LoVo (cell line): Measurements from ENCODE around the gene KCNMA1.
A peak's percentile ranks its signal among the peaks of the same experiment; 100 is the strongest.
"Not testable (repeated sequence)": the region's sequence is repeated elsewhere in the genome, so short reads cannot be mapped to it uniquely, and the experiment has no call there.

Experiments
- DNase-seq: peaks from one replicate; pipeline ENCODE4 v3.0.0-alpha.2; 2016; ENCODE audit warnings: low spot score

Gene KCNMA1

GRCh38 chr10:77363210-77363609 lies 274.4 kb downstream of the KCNMA1 start:
- DNase-seq = no peak

DNA sequence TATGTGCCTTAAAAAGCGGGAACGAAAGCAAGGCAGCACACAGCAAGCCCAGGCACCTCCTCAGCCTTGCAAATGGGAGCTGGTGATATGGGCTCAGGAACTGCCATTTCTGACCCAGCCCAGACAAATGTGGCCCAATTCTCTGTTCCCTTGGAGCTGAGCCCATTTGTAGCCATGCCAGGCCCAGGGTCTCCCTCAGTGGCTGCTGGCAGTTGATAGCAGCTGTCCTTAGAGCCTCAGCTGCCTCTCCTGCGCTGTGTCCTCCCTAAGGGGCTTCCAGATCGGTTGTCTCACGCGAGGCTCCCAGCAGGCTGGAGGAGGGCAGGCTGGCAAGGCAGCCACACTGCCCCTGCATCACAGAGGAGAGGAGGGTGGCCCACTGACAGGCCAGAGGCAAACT lies 275.8 kb downstream of the KCNMA1 start:
- no peak for DNase-seq

DNA sequence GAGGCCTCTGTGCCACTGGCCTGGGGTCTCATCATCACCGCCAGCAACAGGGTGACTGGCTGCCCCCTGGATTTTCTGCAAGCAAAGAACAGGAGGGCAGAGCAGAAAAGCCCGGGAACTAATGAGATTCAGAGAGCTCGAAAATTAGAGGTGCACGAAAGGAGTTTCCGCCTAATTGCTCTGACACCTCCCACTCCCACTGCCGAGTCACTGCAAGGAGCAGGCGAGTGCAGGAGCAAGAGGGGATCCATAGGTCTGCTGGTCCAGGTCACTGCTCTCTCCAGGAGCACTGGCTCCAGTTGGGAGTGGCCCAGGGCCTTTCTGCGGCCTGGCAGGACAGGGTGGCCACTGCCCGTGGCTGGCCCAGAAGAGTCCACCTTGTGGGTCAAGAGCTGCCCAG lies 276.2 kb downstream of the KCNMA1 start:
- DNase-seq = no peak

DNA sequence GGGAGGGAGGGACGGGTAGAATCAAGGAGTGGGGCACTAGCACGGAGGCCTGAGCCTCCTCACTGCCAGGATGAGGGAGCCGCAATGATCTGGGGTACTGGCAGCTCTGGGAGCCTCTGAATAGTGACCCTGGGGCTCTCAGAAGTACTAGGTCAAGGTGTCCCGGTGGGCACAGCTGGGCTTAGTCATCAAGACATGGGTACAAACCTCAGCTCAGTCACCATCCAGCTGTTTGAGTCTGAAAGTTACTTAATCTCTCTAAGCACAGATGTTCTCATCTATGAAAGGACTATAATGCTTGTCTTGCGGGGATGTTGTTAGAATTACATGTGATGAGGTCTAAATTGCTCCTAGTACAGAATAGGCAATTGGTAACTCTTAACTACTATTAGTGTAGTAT lies 276.8 kb downstream of the KCNMA1 start:
- no peak for DNase-seq

- DNase-seq = no peak
Observed at GRCh38 chr10:77359950-77360520, 277.6 kb downstream of the KCNMA1 start.

- DNase-seq = no peak
Observed at GRCh38 chr10:77359287-77359691, 278.3 kb downstream of the KCNMA1 start.

DNA sequence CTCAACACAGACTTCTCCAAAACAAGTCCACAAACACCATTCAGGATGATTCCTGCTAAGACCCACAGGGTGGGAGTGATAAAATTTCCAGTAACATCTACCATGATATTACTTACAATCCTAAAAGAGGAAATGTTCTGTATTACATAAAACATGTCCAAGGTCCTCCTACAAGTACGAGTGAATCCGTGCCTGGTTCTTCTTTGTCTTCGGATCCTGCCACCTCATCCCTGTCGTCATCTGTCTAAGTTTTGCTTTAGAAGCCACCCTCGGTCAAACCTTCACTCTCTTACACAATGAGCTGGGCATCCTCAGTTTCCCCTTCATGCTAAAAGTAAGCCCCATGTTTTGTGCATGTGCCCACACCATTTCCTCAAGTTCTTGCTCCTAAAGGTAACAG lies 279.0 kb downstream of the KCNMA1 start:
- DNase-seq = no peak

DNA sequence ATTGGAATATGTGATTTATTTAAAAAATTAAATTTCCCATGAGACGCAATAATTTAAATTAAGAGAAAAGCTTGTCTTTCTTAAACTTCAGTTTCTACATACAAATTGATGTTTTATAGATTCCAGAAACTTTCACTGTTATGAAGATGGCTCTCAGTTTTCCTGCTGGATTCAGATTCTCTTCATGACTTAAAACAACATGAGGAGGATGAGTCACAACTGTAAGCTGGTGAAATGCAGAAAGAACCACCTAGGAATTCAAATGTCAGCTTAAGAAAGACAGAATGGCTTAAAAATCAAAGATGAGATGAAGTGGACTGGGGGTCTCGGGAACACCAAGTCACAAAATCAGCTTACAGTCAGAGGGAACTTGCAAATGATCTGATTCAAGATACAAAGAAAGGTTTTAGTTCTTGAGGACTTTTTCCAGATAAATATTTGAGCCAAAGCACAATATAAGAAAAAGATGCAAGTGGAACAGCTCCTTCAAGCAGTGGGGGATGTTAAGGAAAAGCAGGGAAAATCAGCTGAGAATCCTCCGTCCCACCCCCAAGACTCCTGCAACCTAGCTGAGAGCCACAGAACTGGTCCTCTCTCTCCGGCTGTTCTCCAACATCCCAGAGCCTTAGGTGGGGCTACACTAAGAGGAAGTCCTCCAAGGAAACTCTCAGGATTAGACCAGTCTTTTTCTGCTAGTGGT lies 279.8 kb downstream of the KCNMA1 start:
- no peak for DNase-seq

DNA sequence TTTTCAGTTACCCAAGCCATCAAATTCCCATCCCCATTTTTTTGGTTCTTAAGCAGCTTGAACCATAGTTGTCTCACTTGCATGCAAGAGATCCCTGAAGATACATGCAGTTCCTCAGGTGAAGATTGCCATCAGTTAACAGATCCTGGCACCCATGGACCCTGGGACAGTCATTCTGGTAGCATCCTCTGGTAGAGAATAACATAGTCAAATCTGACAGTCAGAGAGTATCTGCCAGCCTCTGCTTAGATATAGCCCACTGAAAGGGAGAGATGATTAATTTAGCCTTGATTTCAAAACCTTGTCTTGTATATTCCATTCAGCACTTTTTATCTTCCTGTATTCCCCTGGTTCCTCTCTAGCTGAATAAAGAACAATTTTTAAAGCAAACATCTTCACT lies 280.4 kb downstream of the KCNMA1 start:
- DNase-seq = no peak

- DNase-seq = no peak
Observed at GRCh38 chr10:77355844-77356243, 281.8 kb downstream of the KCNMA1 start.

DNA sequence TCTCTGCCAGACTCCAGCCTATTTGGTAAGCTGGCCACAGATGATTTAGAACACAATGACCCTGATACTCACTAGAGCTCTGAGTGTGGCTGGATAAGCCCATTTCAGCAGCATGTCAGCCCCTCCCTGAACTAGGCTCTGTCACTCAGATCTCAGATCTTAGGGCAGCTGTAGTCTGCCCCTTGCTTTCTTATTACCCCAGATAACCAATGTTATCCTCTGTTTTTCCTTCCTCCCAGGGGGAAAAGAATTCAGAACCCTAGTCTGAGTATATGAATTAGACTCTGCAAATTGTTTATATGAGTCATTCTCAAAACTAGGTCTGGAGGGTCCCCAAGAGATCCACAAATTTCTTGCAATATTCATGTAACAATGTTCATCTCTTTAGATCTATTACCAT lies 286.2 kb downstream of the KCNMA1 start:
- no peak for DNase-seq

- DNase-seq = peak; percentile 62
Observed at GRCh38 chr10:77350711-77351119, 286.9 kb downstream of the KCNMA1 start.

DNA sequence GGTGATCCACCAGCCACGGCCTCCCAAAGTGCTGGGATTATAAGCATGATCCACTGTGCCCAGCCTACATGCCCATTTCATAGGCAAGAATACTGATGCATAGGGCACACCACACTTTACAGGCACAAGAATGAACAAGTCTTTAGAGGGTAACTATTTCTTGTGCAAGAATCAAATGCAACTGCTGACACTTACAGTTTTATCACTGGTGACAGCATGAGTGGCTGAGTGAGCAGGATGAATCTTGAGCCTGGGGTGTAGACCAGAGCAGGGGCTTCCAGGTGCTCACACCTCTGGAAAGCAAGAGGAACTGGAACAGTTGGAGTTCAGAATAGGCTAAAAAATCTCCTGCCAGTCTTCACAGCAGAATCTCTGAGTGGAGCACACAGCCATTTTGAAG lies 287.5 kb downstream of the KCNMA1 start:
- DNase-seq = no peak

DNA sequence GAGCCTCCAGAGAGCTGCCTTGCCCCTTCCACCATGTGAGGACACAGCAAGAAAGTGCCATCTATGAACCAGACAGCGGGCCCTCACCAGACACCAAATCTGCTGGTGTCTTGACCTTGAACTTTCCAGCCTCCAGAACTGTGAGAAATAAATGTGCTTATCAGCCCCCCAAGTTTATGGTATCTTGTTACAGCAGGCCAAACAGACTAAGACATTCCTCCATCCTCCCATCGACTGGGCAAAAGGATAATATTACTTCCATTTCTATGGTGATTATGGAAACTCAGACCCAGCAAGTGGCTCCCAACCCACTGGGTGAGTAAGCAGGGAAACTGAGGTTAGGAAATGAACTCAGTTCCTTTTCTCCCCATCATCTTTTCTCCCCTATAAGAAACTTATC lies 288.4 kb downstream of the KCNMA1 start:
- no peak for DNase-seq

GRCh38 chr10:77348751-77349150 lies 288.9 kb downstream of the KCNMA1 start:
- DNase-seq = no peak

- DNase-seq = no peak
Observed at GRCh38 chr10:77348082-77348481, 289.5 kb downstream of the KCNMA1 start.

DNA sequence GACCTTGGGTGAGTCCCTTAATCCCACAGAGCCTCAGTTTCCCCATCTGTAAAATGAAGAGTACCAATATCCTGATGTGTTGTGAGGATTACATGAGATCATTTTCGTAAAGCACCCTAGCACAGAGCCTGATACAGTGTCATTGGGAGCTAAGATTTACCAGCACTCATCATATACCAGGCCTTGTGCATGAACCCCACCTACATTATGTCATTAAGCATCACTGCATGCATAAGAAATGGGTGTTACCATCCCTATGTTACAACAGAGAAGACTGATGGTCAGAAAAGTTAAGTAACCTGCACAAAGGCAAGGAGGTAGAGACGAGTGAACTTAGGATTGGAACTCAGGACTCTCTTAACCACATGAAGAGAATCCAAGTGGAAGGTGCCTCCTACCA lies 290.6 kb downstream of the KCNMA1 start:
- DNase-seq = no peak

GRCh38 chr10:77341055-77341454 lies 296.6 kb downstream of the KCNMA1 start:
- DNase-seq = no peak

DNA sequence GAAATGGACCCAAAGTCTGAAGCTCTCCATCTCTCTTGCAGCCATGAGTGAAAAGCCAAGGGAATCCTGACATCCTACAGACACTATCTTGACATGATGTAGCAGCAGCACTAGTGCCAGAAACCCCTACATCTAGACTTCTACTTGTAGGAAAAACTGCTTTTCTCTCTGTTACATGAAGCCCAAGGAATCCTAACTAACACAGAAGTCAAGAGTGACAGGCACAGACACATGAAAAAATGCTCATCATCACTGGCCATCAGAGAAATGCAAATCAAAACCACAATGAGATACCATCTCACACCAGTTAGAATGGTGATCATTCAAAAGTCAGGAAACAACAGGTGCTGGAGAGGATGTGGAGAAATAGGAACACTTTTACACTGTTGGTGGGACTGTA lies 297.7 kb downstream of the KCNMA1 start:
- not testable (repeated sequence) for DNase-seq

- no peak for DNase-seq
Observed at GRCh38 chr10:77339166-77339565, 298.4 kb downstream of the KCNMA1 start.

DNA sequence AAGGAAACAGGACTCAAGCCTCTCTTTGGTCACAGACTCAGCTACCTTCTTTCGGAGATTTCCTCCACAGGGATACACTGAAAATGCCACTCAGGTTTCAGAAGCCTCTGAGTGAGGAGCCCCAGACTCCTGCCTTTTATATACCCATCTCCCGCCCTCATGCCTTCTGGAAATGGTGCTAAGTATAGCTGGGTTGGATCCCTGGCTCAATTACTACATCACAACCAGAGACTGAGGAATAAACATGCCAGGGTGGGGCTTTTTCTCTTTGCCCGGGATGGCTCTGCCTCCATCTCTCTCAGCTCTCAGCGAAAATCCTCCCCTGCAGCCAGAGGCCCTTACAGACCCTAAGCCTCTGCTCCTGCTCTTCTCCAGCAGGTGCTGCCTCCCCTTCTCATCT lies 299.5 kb downstream of the KCNMA1 start:
- DNase-seq = no peak

- DNase-seq = no peak
Observed at GRCh38 chr10:77334501-77334900, 303.1 kb downstream of the KCNMA1 start.

GRCh38 chr10:77333610-77334340 lies 303.8 kb downstream of the KCNMA1 start:
- DNase-seq = no peak

DNA sequence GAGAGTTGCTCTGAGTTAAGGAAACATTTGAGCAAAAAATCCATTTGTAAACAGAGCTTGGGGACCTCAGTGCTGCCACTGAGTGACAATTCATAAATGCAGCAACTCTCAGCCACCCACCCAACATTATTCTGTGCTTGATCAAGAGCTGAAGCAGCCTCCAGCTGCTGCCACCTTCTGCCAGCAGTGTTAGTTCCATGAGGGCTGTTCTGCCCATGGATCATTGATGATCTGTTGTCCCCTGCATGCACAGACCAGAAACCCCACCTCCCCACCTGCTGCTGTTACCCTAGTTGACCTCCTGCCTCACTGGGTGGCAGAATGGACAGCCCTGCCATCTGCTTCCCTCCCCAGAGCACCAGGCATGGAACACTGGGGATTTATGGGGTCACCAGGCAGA lies 305.4 kb downstream of the KCNMA1 start:
- DNase-seq = no peak
